Sigmoid colon (tissue), 4 donors: ENCODE data around the gene C16orf90.

ENCODE experiments used
- EP300 ChIP-seq, 4 donors: sonication (generic); formaldehyde crosslinking; IDR thresholded peaks; one replicate each; pipeline ENCODE4 v1.6.1; 2017; ENCODE audit warnings: antibody characterized with exemption in 4 of 4
- POLR2A ChIP-seq, 2 donors: fragments of 450-650 bp; IDR thresholded peaks; one replicate each; pipeline ENCODE4 v1.6.1; 2016; ENCODE audit warnings: antibody characterized with exemption in 2 of 2, mild to moderate bottlenecking in 2 of 2, moderate library complexity in 2 of 2
- TF ChIP-seq, protein P1 (sequence below), 4 experiments: fragments of 450-650 bp in 3 of 4; fragments of 200-600 bp in 1 of 4; IDR thresholded peaks; one replicate each; pipeline ENCODE4 v1.5.1; 2016 to 2019; ENCODE audit warnings: antibody characterized with exemption in 4 of 4, mild to moderate bottlenecking in 3 of 4, moderate library complexity in 2 of 4

DNA sequence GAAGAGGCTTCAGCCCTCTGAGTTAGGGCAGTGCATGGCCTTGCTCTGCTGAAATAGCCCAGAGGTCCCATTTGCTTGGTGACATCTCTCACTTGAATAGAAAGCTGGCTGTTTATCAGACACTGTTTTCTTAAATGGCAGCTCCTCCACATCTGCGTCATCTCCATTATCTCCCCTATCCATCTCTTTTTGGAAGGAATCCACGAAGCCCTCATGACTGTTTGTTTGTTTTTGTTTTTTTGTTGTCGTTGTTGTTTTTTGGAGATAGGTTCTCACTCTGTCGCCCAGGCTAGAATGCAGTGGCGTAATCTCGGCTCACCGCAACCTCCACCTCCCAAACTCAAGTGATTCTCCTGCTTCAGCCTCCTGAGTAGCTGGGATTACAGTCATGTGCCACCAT, 35.2 kb downstream of the C16orf90 start:
- TF ChIP-seq, protein P1, sequence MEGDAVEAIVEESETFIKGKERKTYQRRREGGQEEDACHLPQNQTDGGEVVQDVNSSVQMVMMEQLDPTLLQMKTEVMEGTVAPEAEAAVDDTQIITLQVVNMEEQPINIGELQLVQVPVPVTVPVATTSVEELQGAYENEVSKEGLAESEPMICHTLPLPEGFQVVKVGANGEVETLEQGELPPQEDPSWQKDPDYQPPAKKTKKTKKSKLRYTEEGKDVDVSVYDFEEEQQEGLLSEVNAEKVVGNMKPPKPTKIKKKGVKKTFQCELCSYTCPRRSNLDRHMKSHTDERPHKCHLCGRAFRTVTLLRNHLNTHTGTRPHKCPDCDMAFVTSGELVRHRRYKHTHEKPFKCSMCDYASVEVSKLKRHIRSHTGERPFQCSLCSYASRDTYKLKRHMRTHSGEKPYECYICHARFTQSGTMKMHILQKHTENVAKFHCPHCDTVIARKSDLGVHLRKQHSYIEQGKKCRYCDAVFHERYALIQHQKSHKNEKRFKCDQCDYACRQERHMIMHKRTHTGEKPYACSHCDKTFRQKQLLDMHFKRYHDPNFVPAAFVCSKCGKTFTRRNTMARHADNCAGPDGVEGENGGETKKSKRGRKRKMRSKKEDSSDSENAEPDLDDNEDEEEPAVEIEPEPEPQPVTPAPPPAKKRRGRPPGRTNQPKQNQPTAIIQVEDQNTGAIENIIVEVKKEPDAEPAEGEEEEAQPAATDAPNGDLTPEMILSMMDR (IDR thresholded peaks at IDR 0.05) = no peak
- no peak for TF ChIP-seq EP300 (IDR thresholded peaks at IDR 0.05)
- TF ChIP-seq POLR2A (IDR thresholded peaks at IDR 0.05) = no peak
